HFFc6 (cell line): ENCODE measurements around the gene GDNF. TPM values are rescaled to one million over a fixed set of nuclear protein-coding genes. Genes with fewer than 3 reads are reported as not detected.

Experiments used
- DNase-seq: peaks from one replicate; pipeline ENCODE4 v3.0.0-alpha.2; 2018
- H3K27ac Mint-ChIP-seq: 2 replicates; pipeline ENCODE4 v1.8.0; 2020; ENCODE audit warnings: mild to moderate bottlenecking, mixed read lengths
- H3K27me3 Mint-ChIP-seq: 2 replicates; pipeline ENCODE4 v1.8.0; 2021; ENCODE audit warnings: mild to moderate bottlenecking, moderate library complexity, mixed read lengths; ENCODE audit not compliant: insufficient read depth
- H3K36me3 Mint-ChIP-seq: 2 replicates; pipeline ENCODE4 v1.8.0; 2021; ENCODE audit warnings: low read depth, mixed read lengths
- H3K4me1 Mint-ChIP-seq: 2 replicates; pipeline ENCODE4 v1.8.0; 2020; ENCODE audit warnings: low read depth, mixed read lengths
- H3K4me3 Mint-ChIP-seq: 2 replicates; pipeline ENCODE4 v1.8.0; 2020; ENCODE audit warnings: mild to moderate bottlenecking, moderate library complexity, mixed read lengths
- H3K9me3 Mint-ChIP-seq: 2 replicates; pipeline ENCODE4 v1.8.0; 2020; ENCODE audit warnings: mild to moderate bottlenecking, mixed read lengths
- total RNA-seq, 6 experiments: library from RNA; stranded (reverse); fragmentation: NEBNext Ultra II Directional; extraction: Animal tissue kit (Norgen Biotek cat#: 25700); gene quantifications; 2 replicates in 1 of 6; 3 replicates in 5 of 6; pipeline ENCODE4 v1.2.3, GENCODE V29; 2021
- TF ChIP-seq, protein P1 (sequence below): fragments of 200-600 bp; sonication (generic); IDR thresholded peaks from 2 replicates; pipeline ENCODE4 v1.5.0; 2021; ENCODE audit warnings: antibody characterized with exemption, mild to moderate bottlenecking

Gene GDNF
- total RNA-seq, 6 experiments from 2014 or later = 0.85 to 8.3 (median 7.1) TPM

GRCh38 chr5:37857696-37858095 is 17.9 kb upstream of the GDNF start:
- H3K27ac Mint-ChIP-seq = no peak overlapping the region

DNA sequence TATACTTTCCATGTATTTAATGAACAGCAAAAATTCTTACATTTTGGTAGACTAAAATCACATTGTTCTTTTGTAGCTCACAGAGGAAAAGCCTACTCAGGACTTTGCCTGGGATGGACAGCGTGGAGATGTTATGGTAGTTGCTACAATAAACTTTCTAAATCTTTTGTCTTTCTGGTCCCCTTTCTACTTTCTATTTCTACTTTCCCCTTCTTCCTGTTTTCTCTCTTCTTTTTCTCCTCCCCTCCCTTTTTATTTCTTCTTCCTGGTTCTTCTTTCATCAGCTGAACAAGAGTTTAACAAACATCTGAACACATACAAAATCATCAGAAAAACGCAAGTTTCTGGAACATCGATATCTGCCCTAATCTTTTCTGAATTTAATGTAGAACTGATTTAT is 15.6 kb upstream of the GDNF start:
- TF ChIP-seq, protein P1, sequence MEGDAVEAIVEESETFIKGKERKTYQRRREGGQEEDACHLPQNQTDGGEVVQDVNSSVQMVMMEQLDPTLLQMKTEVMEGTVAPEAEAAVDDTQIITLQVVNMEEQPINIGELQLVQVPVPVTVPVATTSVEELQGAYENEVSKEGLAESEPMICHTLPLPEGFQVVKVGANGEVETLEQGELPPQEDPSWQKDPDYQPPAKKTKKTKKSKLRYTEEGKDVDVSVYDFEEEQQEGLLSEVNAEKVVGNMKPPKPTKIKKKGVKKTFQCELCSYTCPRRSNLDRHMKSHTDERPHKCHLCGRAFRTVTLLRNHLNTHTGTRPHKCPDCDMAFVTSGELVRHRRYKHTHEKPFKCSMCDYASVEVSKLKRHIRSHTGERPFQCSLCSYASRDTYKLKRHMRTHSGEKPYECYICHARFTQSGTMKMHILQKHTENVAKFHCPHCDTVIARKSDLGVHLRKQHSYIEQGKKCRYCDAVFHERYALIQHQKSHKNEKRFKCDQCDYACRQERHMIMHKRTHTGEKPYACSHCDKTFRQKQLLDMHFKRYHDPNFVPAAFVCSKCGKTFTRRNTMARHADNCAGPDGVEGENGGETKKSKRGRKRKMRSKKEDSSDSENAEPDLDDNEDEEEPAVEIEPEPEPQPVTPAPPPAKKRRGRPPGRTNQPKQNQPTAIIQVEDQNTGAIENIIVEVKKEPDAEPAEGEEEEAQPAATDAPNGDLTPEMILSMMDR = no peak
- Mint-ChIP-seq H3K4me1 (peaks cover 5% of the 10 kb centered on the region), H3K27ac (no peak overlapping the region), H3K27me3 (peaks cover 4% of the 10 kb centered on the region; the same call in 1 of the 2 replicates), H3K36me3 (no peaks in the 10 kb centered on the region), H3K9me3 (no peaks in the 10 kb centered on the region), H3K4me3 (no peak overlapping the region)
- no peak for DNase-seq

More at GRCh38 chr5:37857696-37858095, 17.9 kb upstream of the GDNF start:
- H3K4me1 Mint-ChIP-seq = no peaks in the 10 kb centered on the region
- H3K36me3 Mint-ChIP-seq = no peaks in the 10 kb centered on the region
- DNase-seq = no peak
- TF ChIP-seq, protein P1 = no peak
- H3K27me3 Mint-ChIP-seq = peaks cover 4% of the 10 kb centered on the region; the same call in 1 of the 2 replicates
- no peaks in the 10 kb centered on the region for H3K9me3 Mint-ChIP-seq
- H3K4me3 Mint-ChIP-seq = no peak overlapping the region

GRCh38 chr5:37851305-37851704 is 11.5 kb upstream of the GDNF start:
- TF ChIP-seq, protein P1 = no peak
- peaks cover 42% of the 10 kb centered on the region for H3K4me1 Mint-ChIP-seq
- no peak overlapping the region for H3K27ac Mint-ChIP-seq
- H3K9me3 Mint-ChIP-seq = no peaks in the 10 kb centered on the region
- no peak overlapping the region for H3K4me3 Mint-ChIP-seq
- H3K27me3 Mint-ChIP-seq = no peaks in the 10 kb centered on the region
- peaks cover 4% of the 10 kb centered on the region; the same call in 1 of the 2 replicates for H3K36me3 Mint-ChIP-seq
- no peak for DNase-seq

- Mint-ChIP-seq H3K27me3 (no peaks in the 10 kb centered on the region), H3K36me3 (peaks cover 4% of the 10 kb centered on the region; the same call in 1 of the 2 replicates), H3K4me1 (peaks cover 42% of the 10 kb centered on the region), H3K4me3 (no peak overlapping the region), H3K9me3 (no peaks in the 10 kb centered on the region), H3K27ac (no peak overlapping the region)
- DNase-seq = no peak
- TF ChIP-seq, protein P1 = no peak
These were observed 10.5 kb upstream of the GDNF start for GRCh38 chr5:37850226-37850865.

DNA sequence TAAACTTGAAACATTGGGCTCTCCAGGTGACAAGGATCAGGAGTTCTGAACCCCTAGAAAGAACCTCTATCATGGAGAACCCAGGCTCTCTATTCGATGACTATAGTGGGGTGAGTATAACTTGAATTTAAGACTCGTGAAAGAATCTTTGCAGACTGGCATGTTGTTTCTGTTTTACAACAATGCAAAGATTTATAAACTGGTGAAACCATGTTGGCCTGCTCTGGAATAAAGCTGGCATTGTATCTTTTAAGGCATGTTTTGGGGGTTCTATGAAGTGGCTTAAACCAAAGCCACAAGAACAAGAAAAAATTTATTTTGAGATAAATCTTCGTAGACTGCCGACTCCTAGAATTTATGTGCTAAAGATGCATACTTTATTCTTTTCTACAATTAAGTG is 9.8 kb upstream of the GDNF start:
- TF ChIP-seq, protein P1 = no peak
- H3K36me3 Mint-ChIP-seq = peaks cover 4% of the 10 kb centered on the region; the same call in 1 of the 2 replicates
- H3K9me3 Mint-ChIP-seq = no peaks in the 10 kb centered on the region
- H3K27ac Mint-ChIP-seq = no peak overlapping the region
- no peak for DNase-seq
- no peaks in the 10 kb centered on the region for H3K27me3 Mint-ChIP-seq
- H3K4me3 Mint-ChIP-seq = no peak overlapping the region
- H3K4me1 Mint-ChIP-seq = peaks cover 42% of the 10 kb centered on the region
